Measurements from ENCODE around the gene SRRM5. TPM values are rescaled to one million over a fixed set of nuclear protein-coding genes. Genes with fewer than 3 reads are reported as not detected.

SRRM5 gene
- total RNA-seq, 4 donors from 2014 or later, result 0.38 TPM; not detected in 3

DNA sequence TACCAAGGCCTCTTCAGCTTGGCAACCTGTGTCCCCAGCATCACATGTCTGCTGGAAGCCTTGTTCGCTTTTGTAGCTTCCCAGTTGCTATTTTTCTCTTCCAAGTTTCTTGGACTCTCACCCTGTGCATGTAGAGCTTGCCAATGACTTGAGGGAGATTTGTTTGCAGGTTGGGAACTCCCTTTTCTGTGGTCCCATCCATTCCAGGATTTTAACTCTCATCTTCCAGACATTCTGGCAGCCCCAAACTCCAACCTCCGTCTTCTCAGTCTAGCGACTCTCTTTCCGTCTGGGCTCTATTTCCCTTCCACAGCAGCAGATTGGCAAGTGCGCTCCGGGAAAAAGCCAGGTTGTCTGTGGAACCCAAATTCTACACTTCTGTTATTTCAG lies 49.1 kb downstream of the SRRM5 start:
- Histone ChIP-seq H3K9me3 (peaks cover 0 to 7% (median 0%) of the 10 kb centered on the region in 3 donors), H3K27me3 (no peaks in the 10 kb centered on the region), H3K4me1 (peaks cover 0 to 5% (median 0%) of the 10 kb centered on the region in 3 donors), H3K4me3 (no peak overlapping the region), H3K36me3 (peaks cover 0 to 35% (median 0%) of the 10 kb centered on the region in 3 donors), H3K27ac (no peak overlapping the region)
- intact Hi-C loops (cut with DNase I), result no loop called here
- no peak for DNase-seq
- TF ChIP-seq, protein P1, sequence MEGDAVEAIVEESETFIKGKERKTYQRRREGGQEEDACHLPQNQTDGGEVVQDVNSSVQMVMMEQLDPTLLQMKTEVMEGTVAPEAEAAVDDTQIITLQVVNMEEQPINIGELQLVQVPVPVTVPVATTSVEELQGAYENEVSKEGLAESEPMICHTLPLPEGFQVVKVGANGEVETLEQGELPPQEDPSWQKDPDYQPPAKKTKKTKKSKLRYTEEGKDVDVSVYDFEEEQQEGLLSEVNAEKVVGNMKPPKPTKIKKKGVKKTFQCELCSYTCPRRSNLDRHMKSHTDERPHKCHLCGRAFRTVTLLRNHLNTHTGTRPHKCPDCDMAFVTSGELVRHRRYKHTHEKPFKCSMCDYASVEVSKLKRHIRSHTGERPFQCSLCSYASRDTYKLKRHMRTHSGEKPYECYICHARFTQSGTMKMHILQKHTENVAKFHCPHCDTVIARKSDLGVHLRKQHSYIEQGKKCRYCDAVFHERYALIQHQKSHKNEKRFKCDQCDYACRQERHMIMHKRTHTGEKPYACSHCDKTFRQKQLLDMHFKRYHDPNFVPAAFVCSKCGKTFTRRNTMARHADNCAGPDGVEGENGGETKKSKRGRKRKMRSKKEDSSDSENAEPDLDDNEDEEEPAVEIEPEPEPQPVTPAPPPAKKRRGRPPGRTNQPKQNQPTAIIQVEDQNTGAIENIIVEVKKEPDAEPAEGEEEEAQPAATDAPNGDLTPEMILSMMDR (IDR thresholded peaks at IDR 0.05), result no peak
- no peak for TF ChIP-seq POLR2A (IDR thresholded peaks at IDR 0.05)
- WGBS, 2 donors, result 78 to 84% methylated on average over 5 to 6 of the region's 6 CpGs

DNA sequence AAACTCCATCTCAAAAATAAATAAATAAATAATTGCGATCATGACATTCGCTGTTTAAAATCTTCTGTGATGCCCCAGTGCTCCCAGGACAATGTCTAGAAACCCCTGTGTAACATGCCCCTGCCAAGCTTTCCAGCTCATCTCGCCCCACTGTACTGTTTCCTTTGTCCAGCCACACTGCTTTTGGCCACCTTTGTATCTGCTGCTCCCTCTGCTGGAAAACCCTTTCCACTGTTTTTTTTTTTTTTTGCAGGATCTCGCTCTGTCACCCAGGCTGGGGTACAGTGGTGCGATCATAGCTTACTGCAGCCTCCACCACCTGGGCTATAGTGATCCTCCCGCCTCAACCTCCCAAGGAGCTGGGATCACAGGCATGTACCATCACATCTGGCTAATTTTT lies 50.6 kb downstream of the SRRM5 start:
- DNase-seq, result no peak
- intact Hi-C loops (cut with DNase I), result no loop called here

DNA sequence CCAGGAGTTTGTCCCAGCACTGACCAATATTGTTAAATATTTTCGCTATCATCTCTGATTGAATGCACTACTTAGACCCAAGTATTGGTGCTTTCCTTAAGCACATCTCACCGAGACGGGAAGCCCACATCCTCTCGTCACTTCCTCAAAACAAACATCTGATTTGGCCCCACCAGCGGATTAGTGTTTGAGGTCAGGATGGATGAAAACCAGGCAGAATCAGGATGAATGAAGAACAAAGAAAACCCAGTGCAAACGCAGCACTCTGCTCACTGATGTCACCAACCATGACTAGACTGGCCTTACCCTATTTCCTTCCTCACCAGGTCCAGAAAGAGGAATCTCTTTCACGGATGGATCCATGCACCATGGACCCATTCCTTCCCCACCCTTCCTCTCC lies 52.1 kb downstream of the SRRM5 start:
- TF ChIP-seq, protein P1 (IDR thresholded peaks at IDR 0.05), result no peak
- no peak for TF ChIP-seq POLR2A (IDR thresholded peaks at IDR 0.05)
- WGBS, 2 donors, result 67 to 71% methylated on average over 7 of the region's 7 CpGs
- DNase-seq, result no peak

More for the DNA sequence above, 50.6 kb downstream of the SRRM5 start:
- TF ChIP-seq, protein P1 (IDR thresholded peaks at IDR 0.05), result peak in 1 of 6 experiments; percentile 14
- no peak for TF ChIP-seq POLR2A (IDR thresholded peaks at IDR 0.05)
- H3K27ac ChIP-seq, result no peak overlapping the region
- peaks cover 0 to 34% (median 0%) of the 10 kb centered on the region in 3 donors for H3K36me3 ChIP-seq
- peaks cover 0 to 7% (median 0%) of the 10 kb centered on the region in 3 donors for H3K9me3 ChIP-seq
- WGBS, 2 donors, result 93 to 94% methylated on average over 6 of the region's 6 CpGs
- H3K4me3 ChIP-seq, result no peak overlapping the region
- H3K27me3 ChIP-seq, result no peaks in the 10 kb centered on the region
- peaks cover 2 to 8% (median 4%) of the 10 kb centered on the region in 3 donors for H3K4me1 ChIP-seq

More for the DNA sequence above, 52.1 kb downstream of the SRRM5 start:
- H3K36me3 ChIP-seq, result peaks cover 0 to 26% (median 0%) of the 10 kb centered on the region in 3 donors
- intact Hi-C loops (cut with DNase I), result no loop called here
- H3K9me3 ChIP-seq, result no peaks in the 10 kb centered on the region
- no peaks in the 10 kb centered on the region for H3K27me3 ChIP-seq
- H3K27ac ChIP-seq, result no peak overlapping the region
- H3K4me3 ChIP-seq, result no peak overlapping the region
- peaks cover 8 to 16% (median 9%) of the 10 kb centered on the region in 3 donors for H3K4me1 ChIP-seq

Small RNAs within 50 kb of the gene (small RNA-seq; reads per million reads assigned to genes)
- gene RN7SL368P, result 0 reads per million in 4 donors

Other genes starting within 250 kb of the SRRM5 start
- gene TEX101, start 197.2 kb upstream of the SRRM5 start, total RNA-seq, result 1 to 10 TPM in 1 of 4 donors, under 1 TPM in 1, not detected in 2; 0.53 to 3.4 TPM
- gene LYPD3, start 146.5 kb upstream of the SRRM5 start, total RNA-seq, result 100 to 1,000 TPM; 312 to 823 (median 569) TPM
- 10 to 100 TPM; 45.3 to 92.8 (median 61.9) TPM for gene PHLDB3, start 107.3 kb upstream of the SRRM5 start, total RNA-seq
- gene ETHE1, start 84.9 kb upstream of the SRRM5 start, total RNA-seq, result 100 to 1,000 TPM in 2 of 4 donors, 10 to 100 TPM in 2; 66.6 to 126 (median 98.5) TPM
- gene ZNF575, start 78.9 kb upstream of the SRRM5 start, total RNA-seq, result not detected
- gene XRCC1, start 36.6 kb upstream of the SRRM5 start, total RNA-seq, result 10 to 100 TPM; 12.3 to 23.8 (median 18.6) TPM
- 10 to 100 TPM in 2 of 4 donors, 1 to 10 TPM in 2; 1.9 to 23.3 (median 9.3) TPM for gene PINLYP, start 36.3 kb upstream of the SRRM5 start, total RNA-seq
- gene IRGQ, start 16.0 kb upstream of the SRRM5 start, total RNA-seq, result 10 to 100 TPM in 3 of 4 donors, 1 to 10 TPM in 1; 9.6 to 18.4 (median 15.1) TPM
- 10 to 100 TPM in 2 of 4 donors, 1 to 10 TPM in 2; 4.2 to 16.8 (median 10.0) TPM for gene ZNF576, start 15.5 kb upstream of the SRRM5 start, total RNA-seq
- gene ZNF428, start 7.5 kb downstream of the SRRM5 start, total RNA-seq, result 10 to 100 TPM in 2 of 4 donors, 1 to 10 TPM in 2; 7.9 to 19.3 (median 11.8) TPM
- gene CADM4, start 27.8 kb downstream of the SRRM5 start, total RNA-seq, result 10 to 100 TPM in 3 of 4 donors, 1 to 10 TPM in 1; 8.8 to 22.8 (median 10.5) TPM
- 10 to 100 TPM in 1 of 4 donors, 1 to 10 TPM in 3; 6.7 to 31.9 (median 8.0) TPM for gene PLAUR, start 58.1 kb downstream of the SRRM5 start, total RNA-seq
- not detected for gene IRGC, start 104.0 kb downstream of the SRRM5 start, total RNA-seq
- 10 to 100 TPM; 16.0 to 22.7 (median 21.1) TPM for gene SMG9, start 142.9 kb downstream of the SRRM5 start, total RNA-seq
- gene KCNN4, start 168.9 kb downstream of the SRRM5 start, total RNA-seq, result 10 to 100 TPM in 1 of 4 donors, 1 to 10 TPM in 3; 3.2 to 16.9 (median 5.3) TPM
- 10 to 100 TPM in 3 of 4 donors, 1 to 10 TPM in 1; 9.9 to 32.0 (median 22.4) TPM for gene LYPD5, start 190.4 kb downstream of the SRRM5 start, total RNA-seq
- gene ZNF283, start 215.2 kb downstream of the SRRM5 start, total RNA-seq, result 10 to 100 TPM in 1 of 4 donors, 1 to 10 TPM in 3; 1.5 to 19.1 (median 6.5) TPM

Data from esophagus squamous epithelium (tissue), 5 donors.